Activated naive CD8-positive, alpha-beta T cell treated with anti-CD3 and anti-CD28 coated beads for 36 hours (primary cell): Measurements from ENCODE around the gene GXYLT1. TPM values are rescaled to one million over a fixed set of nuclear protein-coding genes. Genes with fewer than 3 reads are reported as not detected.

ENCODE experiments used
- DNase-seq: peaks from one replicate; pipeline ENCODE4 v3.0.0; 2021
- H3K27ac Mint-ChIP-seq: one replicate; pipeline ENCODE4 v1.8.0; 2022; ENCODE audit warnings: mild to moderate bottlenecking, moderate library complexity, mixed read lengths
- H3K27me3 Mint-ChIP-seq: one replicate; pipeline ENCODE4 v1.8.0; 2022; ENCODE audit warnings: mild to moderate bottlenecking, mixed read lengths
- H3K36me3 Mint-ChIP-seq: one replicate; pipeline ENCODE4 v1.8.0; 2021; ENCODE audit warnings: mild to moderate bottlenecking, mixed read lengths
- H3K4me1 Mint-ChIP-seq: one replicate; pipeline ENCODE4 v1.8.0; 2021; ENCODE audit warnings: mixed read lengths
- H3K4me3 Mint-ChIP-seq: one replicate; pipeline ENCODE4 v1.8.0; 2022; ENCODE audit warnings: mild to moderate bottlenecking, moderate library complexity, mixed read lengths
- H3K9me3 Mint-ChIP-seq: one replicate; pipeline ENCODE4 v1.8.0; 2022; ENCODE audit warnings: mixed read lengths
- total RNA-seq, 2 experiments: library from RNA; stranded (reverse); gene quantifications; one replicate each; pipeline ENCODE4 v1.2.3, GENCODE V29; 2021

Gene GXYLT1
- total RNA-seq, 2 experiments from 2014 or later: 7.0 to 7.1 TPM

DNA sequence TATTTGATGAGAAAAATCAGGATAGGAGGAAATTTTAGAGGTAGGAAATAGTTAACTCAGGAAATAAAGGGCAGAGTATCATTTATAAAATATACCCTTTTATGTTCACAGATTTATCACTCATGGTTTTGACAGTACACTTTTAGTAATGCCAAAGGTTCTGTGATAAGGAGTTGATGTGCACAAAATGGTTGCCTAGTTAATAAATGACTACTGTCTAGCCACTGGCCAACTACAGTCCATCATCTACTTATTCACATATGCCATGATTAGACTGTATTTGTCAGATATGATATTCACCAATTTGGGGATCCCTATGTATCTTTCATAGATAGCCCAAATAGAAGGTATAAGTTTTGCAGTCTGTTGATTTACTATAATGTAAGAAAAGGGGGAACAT, 19.2 kb upstream of the GXYLT1 start:
- Mint-ChIP-seq H3K9me3 (no peaks in the 10 kb centered on the region), H3K4me1 (peaks cover 16% of the 10 kb centered on the region), H3K36me3 (peaks cover 15% of the 10 kb centered on the region), H3K4me3 (no peak overlapping the region), H3K27ac (no peak overlapping the region), H3K27me3 (no peaks in the 10 kb centered on the region)
- no peak for DNase-seq

DNA sequence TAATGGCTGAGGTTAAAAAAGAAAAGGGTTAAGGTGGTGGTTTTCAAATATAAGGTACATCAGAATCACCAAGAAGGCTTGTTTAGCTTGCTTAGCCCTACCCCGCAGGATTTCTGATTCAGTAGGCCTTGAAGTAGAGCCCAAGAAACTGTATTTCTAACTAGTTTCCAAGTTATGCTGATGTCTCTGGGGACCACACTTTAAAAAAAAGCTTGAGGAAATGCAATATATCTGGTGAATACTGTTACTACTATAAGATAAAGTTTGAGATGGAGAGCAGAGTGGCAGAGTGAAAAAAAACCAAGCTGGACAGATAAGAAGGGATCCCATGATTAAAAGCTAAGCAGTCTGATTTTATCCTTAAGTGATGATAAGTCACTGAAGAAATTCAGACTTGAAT, 18.3 kb upstream of the GXYLT1 start:
- Mint-ChIP-seq H3K36me3 (peaks cover 14% of the 10 kb centered on the region), H3K4me1 (peaks cover 16% of the 10 kb centered on the region), H3K4me3 (no peak overlapping the region), H3K9me3 (no peaks in the 10 kb centered on the region), H3K27ac (no peak overlapping the region), H3K27me3 (no peaks in the 10 kb centered on the region)
- DNase-seq: no peak

DNA sequence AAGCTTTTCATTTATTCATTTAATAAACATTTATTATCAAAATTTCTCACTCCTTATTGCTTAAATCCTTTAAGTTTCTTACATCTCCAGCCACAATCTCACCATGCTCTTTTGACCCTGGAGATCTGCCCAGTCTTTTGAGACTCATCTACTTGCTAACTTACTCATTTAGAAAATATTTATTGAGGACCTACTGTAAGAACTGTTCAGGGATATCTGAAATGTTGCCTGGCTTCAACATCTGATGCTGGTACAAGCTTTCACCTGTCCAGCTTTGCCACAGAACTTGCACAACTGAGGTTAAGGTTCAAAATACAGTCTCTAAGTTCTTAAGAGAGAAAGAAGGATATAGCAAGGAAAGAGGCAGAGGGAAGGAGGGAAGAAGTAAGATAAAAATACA, 17.5 kb upstream of the GXYLT1 start:
- H3K9me3 Mint-ChIP-seq: no peaks in the 10 kb centered on the region
- H3K27ac Mint-ChIP-seq: no peak overlapping the region
- H3K27me3 Mint-ChIP-seq: no peaks in the 10 kb centered on the region
- peaks cover 16% of the 10 kb centered on the region for H3K4me1 Mint-ChIP-seq
- no peak overlapping the region for H3K4me3 Mint-ChIP-seq
- no peak for DNase-seq
- peaks cover 14% of the 10 kb centered on the region for H3K36me3 Mint-ChIP-seq

DNA sequence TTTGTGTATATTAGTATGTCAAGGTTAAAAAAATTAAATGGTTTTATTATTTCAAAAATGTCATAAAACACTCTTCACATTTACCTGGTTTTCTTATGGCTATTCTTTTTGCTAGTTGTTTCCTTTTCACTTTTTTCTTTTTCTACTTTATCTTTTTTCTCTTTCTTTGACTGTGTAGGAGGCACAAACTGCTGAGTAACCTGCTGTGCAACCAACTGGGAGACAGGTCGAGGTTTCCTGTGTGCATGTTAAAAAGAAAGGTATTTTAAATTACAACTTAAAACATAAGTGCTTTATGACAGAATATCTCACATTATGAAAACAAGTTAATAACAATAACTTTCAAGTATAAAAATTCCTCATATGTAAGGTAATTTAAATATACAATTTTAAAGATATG, 16.9 kb upstream of the GXYLT1 start:
- Mint-ChIP-seq H3K4me1 (peaks cover 14% of the 10 kb centered on the region), H3K27ac (no peak overlapping the region)
- no peak for DNase-seq

DNA sequence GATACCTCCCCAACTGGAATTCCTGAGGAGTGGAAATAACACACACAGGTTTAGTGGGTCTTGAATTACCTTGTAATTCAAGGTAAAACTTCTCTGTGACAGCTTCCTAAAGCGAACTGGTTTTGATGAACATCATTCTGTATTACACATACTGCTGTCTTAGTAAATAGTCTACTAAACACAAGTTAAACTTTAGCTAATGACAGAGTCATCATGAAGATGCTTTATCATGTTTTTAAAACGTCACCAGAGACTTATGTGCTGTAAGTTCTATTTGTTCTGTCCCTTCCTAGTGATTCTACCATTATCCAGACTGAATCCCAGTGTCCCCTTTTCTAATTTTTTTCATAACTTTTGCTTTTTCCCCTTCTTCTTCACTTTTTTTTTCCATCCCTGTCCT, 11.6 kb upstream of the GXYLT1 start:
- peaks cover 3% of the 10 kb centered on the region for H3K36me3 Mint-ChIP-seq
- H3K4me3 Mint-ChIP-seq: no peak overlapping the region
- no peak overlapping the region for H3K27ac Mint-ChIP-seq
- DNase-seq: no peak
- H3K27me3 Mint-ChIP-seq: no peaks in the 10 kb centered on the region
- peaks cover 4% of the 10 kb centered on the region for H3K9me3 Mint-ChIP-seq
- no peaks in the 10 kb centered on the region for H3K4me1 Mint-ChIP-seq

More for the DNA sequence above, 16.9 kb upstream of the GXYLT1 start:
- H3K9me3 Mint-ChIP-seq: no peaks in the 10 kb centered on the region
- H3K4me3 Mint-ChIP-seq: no peak overlapping the region
- H3K36me3 Mint-ChIP-seq: peaks cover 14% of the 10 kb centered on the region
- H3K27me3 Mint-ChIP-seq: no peaks in the 10 kb centered on the region

GRCh38 chr12:42145552-42146215, 1.0 kb upstream of the GXYLT1 start:
- peak overlapping the region; percentile 77 for H3K27ac Mint-ChIP-seq
- no peaks in the 10 kb centered on the region for H3K9me3 Mint-ChIP-seq
- DNase-seq: no peak
- H3K4me1 Mint-ChIP-seq: peaks cover 31% of the 10 kb centered on the region
- peak overlapping the region; percentile 76 for H3K4me3 Mint-ChIP-seq
- H3K36me3 Mint-ChIP-seq: peaks cover under 1% of the 10 kb centered on the region
- no peaks in the 10 kb centered on the region for H3K27me3 Mint-ChIP-seq

DNA sequence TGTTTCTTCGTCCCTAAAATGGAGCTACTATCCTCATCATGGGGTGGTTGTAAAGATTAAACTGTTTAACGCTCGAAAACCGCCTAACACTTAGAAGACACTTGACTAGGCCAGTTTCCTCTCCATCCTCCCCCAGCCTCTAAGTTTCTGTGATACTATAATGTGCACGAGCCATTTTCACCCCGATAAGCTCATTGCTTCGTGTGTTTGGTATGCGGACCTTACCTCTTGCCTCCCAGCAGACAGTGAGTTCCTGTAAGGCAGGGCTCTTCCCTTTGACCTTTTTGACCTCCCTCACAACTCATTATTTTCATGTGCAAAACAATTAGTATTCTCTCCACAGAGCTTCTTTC, 499 bp upstream of the GXYLT1 start:
- Mint-ChIP-seq H3K36me3 (peaks cover 3% of the 10 kb centered on the region), H3K4me3 (peak overlapping the region; percentile 76)

DNA sequence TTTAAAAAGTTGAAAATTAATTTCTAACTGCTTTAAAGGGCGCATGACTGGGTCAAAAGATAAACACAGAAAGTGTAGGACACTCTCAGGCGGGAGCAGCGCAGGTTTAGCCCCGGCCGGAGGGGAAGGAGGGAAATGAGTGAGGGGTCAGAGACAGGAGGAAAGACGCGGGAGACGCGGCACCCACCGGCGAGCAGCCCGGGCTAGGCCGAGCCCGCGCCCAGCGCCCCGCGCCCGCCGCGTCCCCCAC, 591 bp downstream of the GXYLT1 start:
- peaks cover 40% of the 10 kb centered on the region for H3K4me1 Mint-ChIP-seq

More for the DNA sequence above, 499 bp upstream of the GXYLT1 start:
- DNase-seq: no peak
- Mint-ChIP-seq H3K27ac (peak overlapping the region; percentile 77), H3K9me3 (no peaks in the 10 kb centered on the region), H3K27me3 (no peaks in the 10 kb centered on the region), H3K4me1 (peaks cover 35% of the 10 kb centered on the region)

DNA sequence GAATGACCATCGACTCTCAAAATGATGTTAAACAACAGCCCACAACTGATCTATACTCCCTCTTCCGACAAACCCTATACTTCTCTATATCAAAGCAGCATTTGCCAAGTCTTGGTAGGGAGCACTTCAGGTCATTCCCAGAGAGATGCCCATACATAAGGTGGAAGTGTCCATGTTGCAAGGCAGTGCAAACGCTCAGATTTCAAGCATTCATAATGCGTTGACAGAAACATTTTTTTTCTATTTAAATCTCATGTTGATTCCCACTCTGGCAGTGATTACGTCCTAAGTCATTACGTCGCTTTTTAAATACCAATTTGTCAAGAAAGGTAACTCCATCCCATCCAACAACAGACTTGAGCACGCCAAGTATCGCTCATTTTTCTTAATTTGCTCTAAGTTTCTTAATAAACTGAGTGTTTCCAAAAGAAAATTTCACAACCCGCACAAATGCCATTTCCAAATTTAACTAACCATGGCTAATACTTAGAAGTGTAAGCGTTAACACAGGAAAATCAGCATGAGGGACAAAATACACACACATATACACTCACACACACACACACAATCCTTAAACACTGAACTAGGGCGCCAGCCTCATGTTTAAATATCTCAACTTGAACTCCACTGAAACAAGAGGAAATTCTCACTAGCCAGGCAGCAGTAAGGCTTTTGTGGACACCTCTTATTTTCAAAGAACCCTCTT, 1.1 kb downstream of the GXYLT1 start:
- Mint-ChIP-seq H3K27ac (peak overlapping the region; percentile 75), H3K4me3 (peak overlapping the region; percentile 96), H3K27me3 (no peaks in the 10 kb centered on the region), H3K36me3 (peaks cover 3% of the 10 kb centered on the region), H3K9me3 (no peaks in the 10 kb centered on the region), H3K4me1 (peaks cover 40% of the 10 kb centered on the region)
- DNase-seq: no peak

More for the DNA sequence above, 591 bp downstream of the GXYLT1 start:
- Mint-ChIP-seq H3K9me3 (no peaks in the 10 kb centered on the region), H3K27me3 (no peaks in the 10 kb centered on the region), H3K4me3 (peak overlapping the region; percentile 96), H3K36me3 (peaks cover 3% of the 10 kb centered on the region), H3K27ac (peak overlapping the region; percentile 75)
- no peak for DNase-seq

DNA sequence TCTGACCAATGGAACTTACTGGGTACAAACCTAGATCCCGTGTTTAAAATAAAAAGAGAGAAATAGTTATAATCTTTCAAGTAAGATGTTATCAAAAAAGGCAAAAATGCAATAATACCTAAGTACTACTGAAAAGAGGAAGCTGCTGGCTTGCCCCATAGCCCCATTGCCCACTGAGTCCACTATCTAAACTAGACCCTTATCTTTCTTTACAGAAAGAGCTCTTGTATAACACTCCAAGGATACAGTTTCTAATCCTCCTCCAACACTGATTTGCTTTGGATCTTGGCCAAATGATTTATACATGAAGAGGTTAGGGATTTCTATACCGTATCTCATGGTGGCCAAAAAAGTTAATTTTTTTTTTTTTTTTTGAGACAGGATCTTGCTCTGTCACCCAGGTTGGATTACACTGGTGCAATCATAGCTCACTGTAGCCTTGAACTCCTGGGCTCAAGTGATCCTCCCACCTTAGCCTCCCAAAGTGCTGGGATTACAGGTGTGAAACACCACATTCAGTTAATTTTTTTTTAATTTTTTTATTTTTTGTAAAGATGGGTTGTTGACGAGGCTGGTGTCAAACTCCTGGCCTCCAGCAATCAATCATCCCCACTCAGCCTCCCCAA, 2.6 kb downstream of the GXYLT1 start:
- H3K27me3 Mint-ChIP-seq: no peaks in the 10 kb centered on the region
- no peak overlapping the region for H3K4me3 Mint-ChIP-seq
- no peak for DNase-seq
- H3K4me1 Mint-ChIP-seq: peaks cover 40% of the 10 kb centered on the region
- no peak overlapping the region for H3K27ac Mint-ChIP-seq
- H3K36me3 Mint-ChIP-seq: peaks cover 3% of the 10 kb centered on the region
- H3K9me3 Mint-ChIP-seq: no peaks in the 10 kb centered on the region

DNA sequence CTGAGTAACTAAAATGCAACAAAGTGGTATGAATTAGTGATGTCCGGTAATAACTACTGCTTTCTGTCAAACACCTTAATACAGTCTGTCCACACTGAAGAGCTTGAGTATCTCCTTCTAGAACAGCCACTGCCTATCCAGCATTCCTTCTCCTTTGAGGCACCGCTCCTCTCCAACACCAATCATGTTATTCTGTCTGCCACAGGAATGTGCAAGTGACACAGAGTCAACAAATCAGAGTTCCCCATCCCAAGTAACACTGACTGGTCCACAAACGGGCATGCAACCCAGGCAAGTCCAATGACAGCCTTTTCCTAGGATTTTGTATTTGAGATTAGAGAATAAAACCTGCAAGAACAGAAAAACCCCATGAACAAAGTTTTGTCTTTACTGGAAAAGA, 3.8 kb downstream of the GXYLT1 start:
- Mint-ChIP-seq H3K36me3 (peaks cover 3% of the 10 kb centered on the region), H3K27ac (no peak overlapping the region), H3K27me3 (no peaks in the 10 kb centered on the region), H3K4me1 (peaks cover 40% of the 10 kb centered on the region), H3K9me3 (no peaks in the 10 kb centered on the region), H3K4me3 (no peak overlapping the region)
- DNase-seq: no peak

DNA sequence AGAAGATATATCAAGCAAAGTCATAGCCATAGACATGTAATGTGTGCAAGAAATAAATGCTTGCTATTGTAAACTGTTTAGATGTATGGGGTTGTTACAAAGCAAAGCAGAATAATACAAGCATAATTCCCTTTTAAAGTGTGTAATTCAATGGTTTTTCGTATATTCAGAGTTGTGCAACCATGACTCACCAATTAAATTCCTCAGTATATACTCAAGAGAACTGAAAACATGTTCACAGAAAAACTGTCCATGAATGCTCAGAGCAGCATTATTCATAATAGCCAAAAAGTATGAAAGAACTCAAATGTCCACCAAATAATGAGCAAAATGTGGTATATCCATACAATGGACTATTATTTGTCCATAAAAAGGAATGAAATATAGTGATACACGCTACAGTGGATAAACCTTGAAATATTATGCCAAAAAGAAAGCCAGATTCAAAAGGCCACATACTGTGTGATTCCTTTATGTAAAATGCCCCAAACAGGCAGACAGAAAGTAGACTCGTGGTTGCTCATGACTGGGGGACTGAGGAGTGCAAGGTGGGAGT, 9.3 kb downstream of the GXYLT1 start:
- Mint-ChIP-seq H3K27ac (no peak overlapping the region), H3K36me3 (peaks cover 9% of the 10 kb centered on the region), H3K4me1 (peaks cover 26% of the 10 kb centered on the region), H3K9me3 (no peaks in the 10 kb centered on the region), H3K4me3 (no peak overlapping the region), H3K27me3 (no peaks in the 10 kb centered on the region)
- DNase-seq: no peak

DNA sequence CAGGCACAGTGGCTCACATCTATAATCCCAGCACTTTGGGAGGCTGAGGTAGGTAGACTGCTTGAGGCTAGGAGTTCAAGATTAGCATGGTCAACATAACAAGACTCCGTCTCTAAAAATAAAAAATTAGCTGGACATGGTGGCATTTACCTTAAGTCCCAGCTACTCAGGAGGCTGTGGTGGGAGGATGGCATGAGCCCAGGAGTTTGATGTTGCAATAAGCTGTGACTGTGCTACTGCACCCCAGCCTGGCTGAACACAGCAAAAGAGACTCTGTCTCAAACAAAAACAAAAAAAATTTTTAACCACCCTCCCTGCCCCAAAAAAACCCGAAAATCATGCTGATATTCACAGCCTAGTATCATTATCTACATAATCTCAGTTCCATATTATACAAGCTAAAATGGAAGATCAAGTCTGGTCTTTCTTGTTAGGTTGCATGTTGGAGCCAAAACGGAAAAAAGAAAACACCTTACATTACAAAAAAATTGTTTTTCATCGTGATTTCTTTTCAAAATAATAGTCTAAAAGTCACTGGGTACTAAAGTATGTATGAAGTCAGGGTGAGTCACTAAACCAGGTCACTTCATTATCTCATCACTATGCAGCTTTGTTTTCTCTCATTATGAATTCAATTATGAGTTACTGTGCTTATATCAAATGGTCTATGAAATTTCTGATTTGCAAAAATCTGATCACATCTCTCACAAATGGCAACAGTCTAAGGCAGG, 13.8 kb downstream of the GXYLT1 start:
- DNase-seq: no peak
- Mint-ChIP-seq H3K4me1 (peaks cover 35% of the 10 kb centered on the region), H3K36me3 (peaks cover 10% of the 10 kb centered on the region), H3K27ac (no peak overlapping the region), H3K9me3 (no peaks in the 10 kb centered on the region), H3K27me3 (no peaks in the 10 kb centered on the region), H3K4me3 (no peak overlapping the region)

- Mint-ChIP-seq H3K27ac (no peak overlapping the region), H3K4me3 (no peak overlapping the region), H3K27me3 (no peaks in the 10 kb centered on the region), H3K9me3 (no peaks in the 10 kb centered on the region), H3K4me1 (peaks cover 29% of the 10 kb centered on the region), H3K36me3 (peaks cover 9% of the 10 kb centered on the region)
- no peak for DNase-seq
These were observed 15.0 kb downstream of the GXYLT1 start for GRCh38 chr12:42129595-42130204.

GRCh38 chr12:42128888-42129287, 15.8 kb downstream of the GXYLT1 start:
- H3K27me3 Mint-ChIP-seq: no peaks in the 10 kb centered on the region
- no peak overlapping the region for H3K4me3 Mint-ChIP-seq
- H3K4me1 Mint-ChIP-seq: peaks cover 28% of the 10 kb centered on the region
- no peaks in the 10 kb centered on the region for H3K9me3 Mint-ChIP-seq
- H3K27ac Mint-ChIP-seq: no peak overlapping the region
- DNase-seq: no peak
- peaks cover 6% of the 10 kb centered on the region for H3K36me3 Mint-ChIP-seq
